GM12872 (cell line): ENCODE measurements around the gene UMAD1.

Experiments
- CTCF ChIP-seq: IDR thresholded peaks from 3 replicates; pipeline ENCODE4 v1.5.1; 2011; ENCODE audit warnings: low read depth, mild to moderate bottlenecking, low read length, moderate library complexity; ENCODE audit not compliant: insufficient read depth

UMAD1 gene

DNA sequence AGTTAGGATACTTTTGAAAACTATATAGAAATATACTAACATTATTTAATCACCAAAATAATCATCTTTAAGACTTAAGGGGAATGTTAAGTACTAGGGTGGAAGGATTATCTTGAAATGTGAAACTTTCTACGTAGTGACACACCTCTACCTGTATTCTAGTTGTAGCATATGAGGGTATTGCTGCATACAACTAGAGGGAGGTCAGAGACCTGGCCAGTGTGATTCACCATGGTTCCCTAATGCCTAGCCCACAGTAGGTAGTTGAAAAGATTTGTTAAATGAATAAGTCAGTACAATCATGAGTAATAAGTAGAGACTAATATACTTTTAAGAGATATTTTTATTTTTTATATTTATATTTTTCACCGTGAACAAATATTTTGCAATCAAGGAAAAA is 162.0 kb downstream of the UMAD1 start:
- no peak for TF ChIP-seq CTCF

DNA sequence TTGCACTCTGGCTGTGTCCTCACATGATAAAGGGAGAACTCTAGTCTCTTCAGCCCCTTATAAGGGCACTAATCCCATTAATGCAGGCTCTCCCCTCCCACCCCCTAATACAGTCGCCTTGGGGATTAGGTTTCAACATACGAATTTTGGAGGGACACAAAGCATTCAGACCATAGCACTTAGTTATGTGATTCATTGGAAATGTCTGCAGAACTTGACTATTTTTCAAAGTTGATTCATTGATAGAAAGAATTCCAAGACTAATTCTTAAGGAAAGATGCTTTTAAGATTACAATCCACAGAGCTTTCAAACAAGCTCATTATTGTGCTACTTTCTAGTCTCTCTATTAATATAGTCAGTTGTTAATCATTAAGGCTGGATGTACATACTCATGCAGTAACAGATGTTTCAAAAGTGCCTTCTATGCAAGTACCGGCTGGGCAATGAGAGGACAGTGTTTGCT is 163.2 kb downstream of the UMAD1 start:
- TF ChIP-seq CTCF, result no peak

GRCh38 chr7:7805511-7806153 is 165.1 kb downstream of the UMAD1 start:
- no peak for TF ChIP-seq CTCF

GRCh38 chr7:7808156-7808555 is 167.6 kb downstream of the UMAD1 start:
- TF ChIP-seq CTCF, result no peak

GRCh38 chr7:7808626-7809025 is 168.1 kb downstream of the UMAD1 start:
- TF ChIP-seq CTCF, result no peak

DNA sequence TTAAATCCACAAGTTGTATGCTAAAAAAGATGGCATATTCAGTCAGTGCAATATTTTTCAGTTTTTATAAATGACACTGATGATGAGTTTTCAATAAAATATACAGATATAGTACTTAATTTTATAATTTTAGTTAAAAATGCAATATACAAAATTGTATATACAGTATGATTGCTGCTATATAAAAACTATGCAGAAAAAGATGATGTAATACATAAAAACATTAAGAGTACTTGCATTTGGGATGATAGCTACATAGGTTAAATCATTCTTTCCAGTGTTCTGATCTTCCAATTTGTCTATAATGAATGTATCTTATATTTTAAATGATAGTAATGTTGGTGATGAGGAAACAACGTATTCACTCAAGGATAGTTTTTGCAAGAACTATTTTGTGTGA is 169.8 kb downstream of the UMAD1 start:
- TF ChIP-seq CTCF, result no peak

DNA sequence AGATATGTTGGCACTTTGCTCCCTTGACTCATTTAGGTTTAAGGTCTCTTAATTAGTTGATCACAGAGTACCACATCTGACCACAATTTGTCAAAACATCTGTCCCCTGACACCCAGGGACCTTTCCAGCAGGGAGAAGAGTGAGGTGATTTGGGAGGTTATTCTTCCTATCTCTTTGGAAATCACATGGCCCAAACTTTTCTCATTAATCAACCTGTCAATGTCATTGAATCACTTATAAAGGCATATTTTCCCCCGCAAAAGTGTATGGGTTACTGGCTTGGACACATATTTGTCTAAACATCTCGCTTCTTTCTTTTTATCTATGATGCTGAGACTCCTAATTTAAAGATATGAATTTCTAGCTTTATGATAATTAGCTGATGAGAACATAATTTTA is 170.3 kb downstream of the UMAD1 start:
- TF ChIP-seq CTCF, result no peak

- no peak for TF ChIP-seq CTCF
Measured at GRCh38 chr7:7812112-7812511, 171.6 kb downstream of the UMAD1 start.
